OCI-LY3 (cell line): ENCODE results near the gene RPS6KB2.

Source experiments
- H2AFZ ChIP-seq: fragments of 200-600, 300-600 bp; shearing (Covaris generic); 2 replicates; pipeline ENCODE4 v1.6.0; 2014; ENCODE audit warnings: antibody characterized with exemption, low read depth, low read length
- H3K27ac ChIP-seq: fragments of 200-600, 300-600 bp; sonication (generic); 2 replicates; pipeline ENCODE4 v1.5.1; 2014; ENCODE audit warnings: mild to moderate bottlenecking, low read length, moderate library complexity, mixed read lengths
- H3K27me3 ChIP-seq: fragments of 200-600, 300-600 bp; sonication (generic); 2 replicates; pipeline ENCODE4 v1.6.1; 2014; ENCODE audit warnings: low read depth, low read length, mixed read lengths
- H3K36me3 ChIP-seq: fragments of 200-600, 300-600 bp; sonication (generic); replicated peaks from 2 replicates; pipeline ENCODE3; 2014; ENCODE audit warnings: low read depth, low read length, mixed read lengths
- H3K4me1 ChIP-seq: fragments of 300-600, 200-600 bp; sonication (generic); 2 replicates; pipeline ENCODE4 v1.6.1; 2014; ENCODE audit warnings: low read length, mixed read lengths
- H3K4me2 ChIP-seq: fragments of 200-600, 300-600 bp; sonication (generic); 2 replicates; pipeline ENCODE4 v1.6.1; 2014; ENCODE audit warnings: low read length, mixed read lengths
- H3K4me3 ChIP-seq: fragments of 300-600, 200-600 bp; sonication (generic); 2 replicates; pipeline ENCODE4 v1.5.1; 2014; ENCODE audit warnings: antibody characterized with exemption, mild to moderate bottlenecking, low read length, moderate library complexity
- H3K79me2 ChIP-seq: fragments of 300-600, 200-600 bp; shearing (Covaris generic); 2 replicates; pipeline ENCODE4 v1.6.1; 2014; ENCODE audit warnings: mild to moderate bottlenecking, low read length, mixed read lengths
- H3K9ac ChIP-seq: fragments of 300-600, 200-600 bp; shearing (Covaris generic); 2 replicates; pipeline ENCODE4 v1.6.0; 2014; ENCODE audit warnings: mild to moderate bottlenecking, low read length, moderate library complexity
- H3K9me3 ChIP-seq: fragments of 200-600, 300-600 bp; shearing (Covaris generic); 2 replicates; pipeline ENCODE4 v1.6.1; 2014; ENCODE audit warnings: low read length, mixed read lengths; ENCODE audit not compliant: insufficient read depth
- H4K20me1 ChIP-seq: fragments of 200-600, 300-600 bp; sonication (generic); 2 replicates; pipeline ENCODE4 v1.6.1; 2016; ENCODE audit warnings: low read length, mixed read lengths; ENCODE audit not compliant: insufficient read depth
- CTCF ChIP-seq: fragments of 200-600, 300-600 bp; sonication (generic); IDR thresholded peaks from 2 replicates; pipeline ENCODE4 v1.5.1; 2014; ENCODE audit warnings: antibody characterized with exemption, low read length, low read depth
- EZH2phosphoT487 ChIP-seq: fragments of 200-600 bp; shearing (Covaris generic); IDR thresholded peaks from 2 replicates; pipeline ENCODE4 v1.6.1; 2018; ENCODE audit warnings: antibody characterized with exemption, mixed run types, low read depth

The RPS6KB2 gene

GRCh38 chr11:67468056-67468455, 39.8 kb downstream of the RPS6KB2 start:
- peak overlapping the region; percentile 87 for H3K4me2 ChIP-seq
- no peaks in the 10 kb centered on the region for H3K36me3 ChIP-seq
- peaks cover 15% of the 10 kb centered on the region for H3K79me2 ChIP-seq
- no peak overlapping the region for H3K27ac ChIP-seq
- no peaks in the 10 kb centered on the region for H4K20me1 ChIP-seq
- H3K9ac ChIP-seq = peak overlapping the region; percentile 87
- H2AFZ ChIP-seq = no peak overlapping the region
- H3K4me3 ChIP-seq = peak overlapping the region; percentile 93
- no peaks in the 10 kb centered on the region for H3K9me3 ChIP-seq
- no peak for TF ChIP-seq EZH2phosphoT487
- no peak for TF ChIP-seq CTCF
- H3K4me1 ChIP-seq = peaks cover 53% of the 10 kb centered on the region
- H3K27me3 ChIP-seq = no peaks in the 10 kb centered on the region

- peaks cover 53% of the 10 kb centered on the region for H3K4me1 ChIP-seq
- H3K9me3 ChIP-seq = no peaks in the 10 kb centered on the region
- H3K79me2 ChIP-seq = peaks cover 15% of the 10 kb centered on the region
- H3K4me3 ChIP-seq = peak overlapping the region; percentile 93
- H4K20me1 ChIP-seq = no peaks in the 10 kb centered on the region
- H3K4me2 ChIP-seq = peak overlapping the region; percentile 87
- no peaks in the 10 kb centered on the region for H3K27me3 ChIP-seq
- H3K9ac ChIP-seq = peak overlapping the region; percentile 87
- H2AFZ ChIP-seq = no peak overlapping the region
- TF ChIP-seq EZH2phosphoT487 (no peak), CTCF (no peak)
- H3K27ac ChIP-seq = peak overlapping the region; percentile 53; the same call in 1 of the 2 replicates
- H3K36me3 ChIP-seq = no peaks in the 10 kb centered on the region
Measured at GRCh38 chr11:67468456-67468758, 40.1 kb downstream of the RPS6KB2 start.

GRCh38 chr11:67468759-67469507, 40.6 kb downstream of the RPS6KB2 start, which contains the start of gene TMEM134:
Gene TMEM134 (minus strand): TSS chr11:67469251. CDS start chr11:67469192, 59 bp downstream.
- Histone ChIP-seq H3K4me2 (peak within 1 kb of the TSS; percentile 92), H3K79me2 (peaks cover 15% of the 10 kb centered on the region), H3K9me3 (no peaks in the 10 kb centered on the region), H3K27me3 (no peaks in the 10 kb centered on the region), H3K9ac (peak within 1 kb of the TSS; percentile 87), H3K4me3 (peak within 1 kb of the TSS; percentile 93), H3K27ac (peak within 1 kb of the TSS; percentile 53), H4K20me1 (no peaks in the 10 kb centered on the region), H2AFZ (peak within 1 kb of the TSS; percentile 85), H3K36me3 (no peaks in the 10 kb centered on the region), H3K4me1 (peaks cover 51% of the 10 kb centered on the region)
- TF ChIP-seq EZH2phosphoT487 = no peak
- peak; percentile 65 for TF ChIP-seq CTCF

GRCh38 chr11:67469508-67469811, 41.2 kb downstream of the RPS6KB2 start:
- H3K27me3 ChIP-seq = no peaks in the 10 kb centered on the region
- H3K4me2 ChIP-seq = peak overlapping the region; percentile 92
- no peaks in the 10 kb centered on the region for H4K20me1 ChIP-seq
- H3K36me3 ChIP-seq = no peaks in the 10 kb centered on the region
- peaks cover 46% of the 10 kb centered on the region for H3K4me1 ChIP-seq
- peaks cover 15% of the 10 kb centered on the region for H3K79me2 ChIP-seq
- no peaks in the 10 kb centered on the region for H3K9me3 ChIP-seq
- peak overlapping the region; percentile 85 for H3K9ac ChIP-seq
- peak overlapping the region; percentile 93 for H3K4me3 ChIP-seq
- TF ChIP-seq EZH2phosphoT487 = no peak
- TF ChIP-seq CTCF = no peak; the same call in 1 of the 2 replicates
- peak overlapping the region; percentile 48 for H3K27ac ChIP-seq
- H2AFZ ChIP-seq = peak overlapping the region; percentile 85
